Spleen (tissue), 7 donors: ENCODE measurements around the gene SETBP1.

ENCODE experiments used
- CTCF ChIP-seq, 11 experiments: fragments of 200-600 bp in 7 of 11; fragments of 450-650 bp in 4 of 11; sonication (generic) in 4 of 11; IDR thresholded peaks in 8 of 11; conservative IDR thresholded peaks in 3 of 11; 1 replicate in 7 of 11; 2 replicates in 4 of 11; pipeline versions ENCODE4 v1.4.0 to v1.8.0; 2016 to 2021; ENCODE audit warnings: antibody characterized with exemption in 11 of 11, inconsistent platforms in 4 of 11, mild to moderate bottlenecking in 1 of 11
- POLR2AphosphoS5 ChIP-seq, 3 donors: sonication (generic); formaldehyde crosslinking; IDR thresholded peaks; one replicate each; pipeline ENCODE4 v1.5.1; 2017; ENCODE audit warnings: antibody characterized with exemption in 3 of 3
- donor health status: DM: no; HTN: no; CAD: no; lungs with moderate emphysema.
- donor health status: DM: no; HTN: no; CAD: no.
- donor health status: DM: no; HTN: no; CAD: no.

- no peak for TF ChIP-seq POLR2AphosphoS5 (IDR thresholded peaks at IDR 0.05)
- no peak for TF ChIP-seq CTCF (IDR thresholded peaks at IDR 0.05 in 8 of 11, conservative IDR thresholded peaks at IDR 0.05 in 3 of 11)
These were observed 335.1 kb downstream of the SETBP1 start for GRCh38 chr18:45015788-45016128.
